Ishikawa (cell line): ENCODE results near the gene CPA2.

ENCODE experiments used
- CEBPB ChIP-seq: IDR thresholded peaks from 2 replicates; pipeline ENCODE4 v1.6.1; 2012
- CREB1 ChIP-seq: IDR thresholded peaks from 2 replicates; pipeline ENCODE4 v1.6.1; 2012; ENCODE audit warnings: low read depth
- EGR1 ChIP-seq: IDR thresholded peaks from 2 replicates; pipeline ENCODE4 v1.6.1; 2012
- EP300 ChIP-seq: IDR thresholded peaks from 2 replicates; pipeline ENCODE4 v1.6.1; 2012; ENCODE audit warnings: borderline replicate concordance
- FOXM1 ChIP-seq: IDR thresholded peaks from 2 replicates; pipeline ENCODE4 v1.6.1; 2012; ENCODE audit warnings: low read depth, borderline replicate concordance
- NFIC ChIP-seq: IDR thresholded peaks from 2 replicates; pipeline ENCODE4 v1.6.1; 2012
- RAD21 ChIP-seq: IDR thresholded peaks from 2 replicates; pipeline ENCODE4 v1.6.1; 2012; ENCODE audit warnings: low read depth
- TAF1 ChIP-seq: IDR thresholded peaks from 2 replicates; pipeline ENCODE4 v1.6.1; 2012; ENCODE audit warnings: low read depth, mild to moderate bottlenecking
- TCF12 ChIP-seq: IDR thresholded peaks from 2 replicates; pipeline ENCODE4 v1.6.1; 2012; ENCODE audit warnings: low read depth
- TEAD4 ChIP-seq: IDR thresholded peaks from 2 replicates; pipeline ENCODE4 v1.6.1; 2012
- YY1 ChIP-seq: IDR thresholded peaks from 2 replicates; pipeline ENCODE4 v1.6.1; 2012; ENCODE audit warnings: low read depth
- ZBTB7A ChIP-seq: IDR thresholded peaks from 2 replicates; pipeline ENCODE4 v1.6.1; 2012; ENCODE audit warnings: low read depth
- TF ChIP-seq, protein P1 (sequence below): IDR thresholded peaks from 2 replicates; pipeline ENCODE4 v1.6.1; 2012
- TF ChIP-seq, protein P2 (sequence below): IDR thresholded peaks from 2 replicates; pipeline ENCODE4 v1.6.1; 2012
- TF ChIP-seq, protein P3 (sequence below): IDR thresholded peaks from 2 replicates; pipeline ENCODE4 v1.6.1; 2012; ENCODE audit warnings: low read depth, mild to moderate bottlenecking

The CPA2 gene

DNA sequence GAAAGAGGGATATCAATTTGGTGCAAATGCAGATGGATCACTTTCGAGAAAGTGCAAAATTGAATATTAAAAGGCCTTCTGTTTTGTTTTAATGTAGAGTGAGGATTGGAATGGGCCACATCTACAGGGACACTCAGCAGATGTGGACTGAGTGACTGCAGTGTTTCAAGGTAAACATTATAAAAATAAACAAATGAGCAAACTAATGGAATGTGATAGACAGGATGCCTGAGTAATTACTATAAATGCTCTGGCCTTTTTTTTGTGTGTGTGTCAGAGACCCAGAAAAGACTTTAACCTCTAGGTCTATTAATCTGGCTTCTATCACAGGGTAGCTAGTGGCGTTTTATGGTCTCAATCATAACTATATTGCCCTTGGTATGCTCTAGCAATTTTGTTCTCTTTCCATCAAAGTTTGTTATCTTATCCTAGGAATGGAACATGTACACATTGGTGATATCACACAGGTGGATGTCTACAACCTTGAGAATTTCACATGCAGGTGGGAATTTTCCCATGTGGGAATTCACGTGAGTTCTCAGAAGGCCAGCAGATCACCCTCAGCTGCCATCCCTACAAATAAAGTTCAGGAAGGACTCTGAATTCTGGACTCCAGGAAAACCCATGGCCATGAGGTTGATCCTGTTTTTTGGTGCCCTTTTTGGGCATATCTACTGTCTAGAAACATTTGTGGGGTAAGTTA is at the start of gene CPA2:
TSS of gene CPA2 (plus strand) at position 606 of the 703 bp plus-strand sequence. CDS start at position 625, 19 bp downstream.
- TF ChIP-seq YY1 (no peak), TEAD4 (no peak), EGR1 (no peak), ZBTB7A (no peak), NFIC (no peak), TAF1 (no peak), CEBPB (no peak), EP300 (no peak), RAD21 (no peak), TCF12 (no peak), FOXM1 (no peak), CREB1 (no peak)
- TF ChIP-seq, protein P1, sequence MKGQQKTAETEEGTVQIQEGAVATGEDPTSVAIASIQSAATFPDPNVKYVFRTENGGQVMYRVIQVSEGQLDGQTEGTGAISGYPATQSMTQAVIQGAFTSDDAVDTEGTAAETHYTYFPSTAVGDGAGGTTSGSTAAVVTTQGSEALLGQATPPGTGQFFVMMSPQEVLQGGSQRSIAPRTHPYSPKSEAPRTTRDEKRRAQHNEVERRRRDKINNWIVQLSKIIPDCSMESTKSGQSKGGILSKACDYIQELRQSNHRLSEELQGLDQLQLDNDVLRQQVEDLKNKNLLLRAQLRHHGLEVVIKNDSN: no peak
- TF ChIP-seq, protein P2, sequence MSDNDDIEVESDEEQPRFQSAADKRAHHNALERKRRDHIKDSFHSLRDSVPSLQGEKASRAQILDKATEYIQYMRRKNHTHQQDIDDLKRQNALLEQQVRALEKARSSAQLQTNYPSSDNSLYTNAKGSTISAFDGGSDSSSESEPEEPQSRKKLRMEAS: no peak
- TF ChIP-seq, protein P3, sequence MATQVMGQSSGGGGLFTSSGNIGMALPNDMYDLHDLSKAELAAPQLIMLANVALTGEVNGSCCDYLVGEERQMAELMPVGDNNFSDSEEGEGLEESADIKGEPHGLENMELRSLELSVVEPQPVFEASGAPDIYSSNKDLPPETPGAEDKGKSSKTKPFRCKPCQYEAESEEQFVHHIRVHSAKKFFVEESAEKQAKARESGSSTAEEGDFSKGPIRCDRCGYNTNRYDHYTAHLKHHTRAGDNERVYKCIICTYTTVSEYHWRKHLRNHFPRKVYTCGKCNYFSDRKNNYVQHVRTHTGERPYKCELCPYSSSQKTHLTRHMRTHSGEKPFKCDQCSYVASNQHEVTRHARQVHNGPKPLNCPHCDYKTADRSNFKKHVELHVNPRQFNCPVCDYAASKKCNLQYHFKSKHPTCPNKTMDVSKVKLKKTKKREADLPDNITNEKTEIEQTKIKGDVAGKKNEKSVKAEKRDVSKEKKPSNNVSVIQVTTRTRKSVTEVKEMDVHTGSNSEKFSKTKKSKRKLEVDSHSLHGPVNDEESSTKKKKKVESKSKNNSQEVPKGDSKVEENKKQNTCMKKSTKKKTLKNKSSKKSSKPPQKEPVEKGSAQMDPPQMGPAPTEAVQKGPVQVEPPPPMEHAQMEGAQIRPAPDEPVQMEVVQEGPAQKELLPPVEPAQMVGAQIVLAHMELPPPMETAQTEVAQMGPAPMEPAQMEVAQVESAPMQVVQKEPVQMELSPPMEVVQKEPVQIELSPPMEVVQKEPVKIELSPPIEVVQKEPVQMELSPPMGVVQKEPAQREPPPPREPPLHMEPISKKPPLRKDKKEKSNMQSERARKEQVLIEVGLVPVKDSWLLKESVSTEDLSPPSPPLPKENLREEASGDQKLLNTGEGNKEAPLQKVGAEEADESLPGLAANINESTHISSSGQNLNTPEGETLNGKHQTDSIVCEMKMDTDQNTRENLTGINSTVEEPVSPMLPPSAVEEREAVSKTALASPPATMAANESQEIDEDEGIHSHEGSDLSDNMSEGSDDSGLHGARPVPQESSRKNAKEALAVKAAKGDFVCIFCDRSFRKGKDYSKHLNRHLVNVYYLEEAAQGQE: no peak

DNA sequence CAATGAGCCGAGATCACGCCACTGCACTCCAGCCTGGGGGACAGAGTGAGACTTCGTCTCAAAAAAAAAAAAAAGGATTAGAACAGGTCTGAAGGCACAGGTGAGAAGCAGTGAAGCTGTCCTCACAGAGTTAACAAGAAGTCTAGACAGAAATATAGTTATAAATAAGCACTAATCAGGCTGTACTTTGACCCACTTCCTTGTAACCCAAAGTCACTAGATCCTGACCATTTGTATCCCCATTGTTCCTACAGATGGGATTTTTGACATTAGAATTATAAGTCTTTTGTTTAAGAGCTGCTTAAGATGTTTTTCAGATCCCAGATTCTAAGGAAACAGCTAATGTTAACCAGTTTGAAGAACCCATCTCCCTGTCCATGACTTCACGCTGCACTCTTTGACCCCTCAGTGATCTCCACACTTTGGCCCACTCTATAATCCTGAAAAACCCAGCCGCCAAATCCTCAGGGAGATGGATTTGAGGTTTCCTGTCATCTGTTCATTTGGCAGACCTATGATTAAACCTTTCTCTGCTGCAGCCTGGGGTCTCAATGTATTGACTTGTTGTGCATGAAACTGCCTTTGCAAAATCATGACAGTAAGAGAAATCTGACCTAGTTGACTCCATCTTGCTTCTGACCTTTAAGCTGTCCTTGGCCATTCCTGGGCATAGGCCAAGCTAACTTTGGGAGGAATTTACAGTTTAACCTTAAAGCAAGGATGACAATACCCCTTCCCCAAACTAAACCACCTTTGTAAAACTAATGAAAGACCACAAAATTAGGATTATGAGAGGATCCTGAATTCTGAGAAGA is 47.6 kb upstream of the CPA2 start:
- TF ChIP-seq YY1 (no peak), EP300 (no peak), TAF1 (no peak), TEAD4 (no peak), FOXM1 (no peak), CEBPB (no peak), ZBTB7A (no peak), CREB1 (no peak), NFIC (no peak), RAD21 (no peak)
- TF ChIP-seq, protein P3: no peak
- TF ChIP-seq, protein P1: no peak
- TF ChIP-seq, protein P2: no peak

DNA sequence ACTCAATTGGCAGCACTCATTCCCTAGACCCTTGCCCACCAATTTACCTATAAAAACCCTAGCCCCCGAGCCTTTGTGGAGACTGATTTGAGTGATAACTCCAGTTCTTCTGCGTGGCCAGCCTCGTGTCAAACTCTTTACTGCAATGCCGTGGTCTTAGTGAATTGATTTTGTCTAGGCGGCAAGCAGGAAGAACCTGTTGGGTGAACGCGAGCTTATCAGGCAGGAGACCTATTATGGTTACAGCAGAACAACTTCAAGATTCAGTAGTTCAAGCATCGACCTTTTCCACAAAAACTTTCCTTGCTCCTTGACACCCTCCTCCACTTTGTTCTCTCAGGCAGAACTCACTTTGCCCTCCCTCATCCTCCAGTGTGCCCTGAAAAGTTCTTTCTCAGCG is 46.8 kb upstream of the CPA2 start:
- no peak for TF ChIP-seq ZBTB7A

DNA sequence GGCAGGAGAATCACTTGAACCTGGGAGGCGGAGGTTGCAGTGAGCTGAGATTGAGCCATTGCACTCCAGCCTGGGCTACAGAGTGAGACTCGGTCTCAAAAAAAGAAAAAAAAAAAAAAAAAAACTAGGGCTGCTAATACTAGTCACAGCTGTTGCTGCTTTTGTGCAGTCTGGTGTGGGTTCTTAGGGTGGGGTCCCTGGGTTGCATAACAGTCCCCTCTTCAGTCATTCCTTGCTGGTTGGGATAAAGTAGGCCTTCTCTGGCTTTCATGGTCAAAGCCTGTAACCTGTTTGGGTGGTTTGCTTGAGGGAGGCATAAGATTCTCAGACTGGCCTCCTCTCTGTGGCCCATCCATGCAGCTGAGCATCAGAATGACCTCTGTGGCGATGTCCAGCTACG is 44.9 kb upstream of the CPA2 start:
- TF ChIP-seq CEBPB (no peak), FOXM1 (no peak), TCF12 (no peak), NFIC (no peak), EP300 (no peak), RAD21 (no peak), TAF1 (no peak)
- TF ChIP-seq, protein P1: no peak
- TF ChIP-seq, protein P2: no peak
- TF ChIP-seq, protein P3: no peak
